Stimulated activated CD8-positive, alpha-beta memory T cell treated with anti-CD3 and anti-CD28 coated beads, Interleukin-15, amount 100 ng/mL, for 1 hour (primary cell): ENCODE results near the gene ANKHD1.
"Not testable (repeated sequence)": the region's sequence is repeated elsewhere in the genome, so short reads cannot be mapped to it uniquely, and the experiment has no call there.

Experiments used
- DNase-seq: peaks from one replicate; pipeline ENCODE4 v3.0.0-alpha.2; 2020; ENCODE audit warnings: low read depth

ANKHD1 gene

GRCh38 chr5:140420665-140421361, 19.2 kb downstream of the ANKHD1 start:
- DNase-seq = no peak

DNA sequence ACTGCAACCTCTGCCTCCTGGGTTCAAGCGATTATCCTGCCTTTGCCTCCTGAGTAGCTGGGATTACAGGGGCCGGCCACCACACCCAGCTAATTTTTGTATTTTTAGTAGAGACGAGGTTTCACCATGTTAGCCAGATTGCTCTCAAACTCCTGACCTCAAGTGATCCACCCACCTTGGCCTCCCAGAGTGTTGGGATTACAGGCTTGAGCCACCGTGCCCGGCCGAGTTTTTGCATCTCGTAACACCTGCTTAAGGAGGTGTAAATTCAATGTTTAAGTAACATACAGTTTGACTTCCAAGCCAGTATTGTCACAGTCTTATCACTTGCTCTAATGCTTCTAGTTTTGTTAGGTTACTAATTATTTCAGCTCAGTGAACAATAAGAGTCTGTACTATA, 19.7 kb downstream of the ANKHD1 start:
- DNase-seq = not testable (repeated sequence)

DNA sequence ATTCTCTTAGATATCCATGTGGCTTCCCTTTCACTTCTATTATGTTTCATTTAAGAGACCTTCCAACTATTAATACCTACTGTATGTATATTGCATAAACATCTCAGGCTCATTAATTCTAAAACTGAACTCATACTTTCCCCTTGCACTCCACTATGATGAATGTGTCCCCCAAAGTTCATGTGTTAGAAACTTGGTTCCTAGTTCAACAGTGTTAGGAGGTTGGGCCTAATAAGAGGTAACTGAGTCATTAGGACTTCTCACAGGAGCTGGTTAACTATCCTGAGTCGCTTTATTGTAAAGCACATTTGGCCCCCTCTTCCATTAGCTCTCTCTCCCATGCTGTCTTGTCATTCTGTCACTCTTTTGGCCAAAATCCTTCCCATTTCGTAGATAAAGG, 22.0 kb downstream of the ANKHD1 start:
- DNase-seq = no peak

DNA sequence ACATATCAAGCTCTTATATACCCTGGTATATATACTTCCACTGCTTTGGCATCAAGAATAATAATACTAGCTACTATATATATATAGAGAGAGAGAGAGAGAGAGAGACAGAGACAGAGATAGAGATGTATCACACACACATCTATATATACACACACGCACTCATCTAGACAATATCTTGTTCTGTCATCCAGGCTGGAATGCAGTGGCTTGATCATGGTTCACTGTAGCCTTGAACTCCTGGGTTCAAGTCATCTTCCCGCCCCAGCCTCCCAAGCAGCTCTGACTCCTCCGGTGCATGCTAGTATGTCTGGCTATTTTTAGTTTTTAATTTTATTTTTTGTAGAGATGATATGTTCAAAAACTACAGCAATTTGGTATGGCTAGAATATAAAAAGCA, 22.5 kb downstream of the ANKHD1 start:
- no peak for DNase-seq

GRCh38 chr5:140427726-140428125, 26.1 kb downstream of the ANKHD1 start:
- not testable (repeated sequence) for DNase-seq

- DNase-seq = no peak
Measured at GRCh38 chr5:140429724-140430123, 28.1 kb downstream of the ANKHD1 start.

- DNase-seq = no peak
Measured at GRCh38 chr5:140432212-140432611, 30.6 kb downstream of the ANKHD1 start.

DNA sequence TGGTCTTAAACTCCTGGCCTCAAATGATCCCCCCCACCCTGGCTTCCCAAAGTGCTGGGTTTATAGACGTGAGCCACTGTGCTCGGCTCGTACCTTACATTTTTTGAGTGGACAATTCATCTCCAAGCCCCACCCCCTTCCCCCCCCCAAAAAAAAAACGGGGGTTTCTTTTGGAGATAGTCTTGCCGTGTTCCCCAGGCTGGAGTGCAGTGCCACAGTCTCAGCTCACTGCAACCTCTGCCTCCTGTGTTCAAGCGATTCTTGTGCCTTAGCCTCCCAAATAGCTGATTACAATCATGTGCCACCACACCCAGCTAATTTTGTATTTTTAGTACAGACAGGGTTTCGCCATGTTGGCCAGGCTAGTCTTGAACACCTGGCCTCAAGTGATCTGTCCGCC, 31.3 kb downstream of the ANKHD1 start:
- no peak for DNase-seq

DNA sequence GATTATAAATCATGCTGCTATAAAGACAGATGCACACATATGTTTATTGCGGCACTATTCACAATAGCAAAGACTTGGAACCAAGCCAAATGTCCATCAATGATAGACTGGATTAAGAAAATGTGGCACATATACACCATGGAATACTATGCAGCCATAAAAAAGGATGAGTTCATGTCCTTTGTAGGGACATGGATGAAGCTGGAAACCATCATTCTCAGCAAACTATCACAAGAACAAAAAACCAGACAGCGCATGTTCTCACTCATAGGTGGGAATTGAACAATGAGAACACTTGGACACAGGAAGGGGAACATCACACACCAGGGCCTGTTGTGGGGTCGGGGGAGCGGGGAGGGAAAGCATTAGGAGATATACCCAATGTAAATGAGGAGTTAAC, 55.7 kb downstream of the ANKHD1 start:
- not testable (repeated sequence) for DNase-seq

DNA sequence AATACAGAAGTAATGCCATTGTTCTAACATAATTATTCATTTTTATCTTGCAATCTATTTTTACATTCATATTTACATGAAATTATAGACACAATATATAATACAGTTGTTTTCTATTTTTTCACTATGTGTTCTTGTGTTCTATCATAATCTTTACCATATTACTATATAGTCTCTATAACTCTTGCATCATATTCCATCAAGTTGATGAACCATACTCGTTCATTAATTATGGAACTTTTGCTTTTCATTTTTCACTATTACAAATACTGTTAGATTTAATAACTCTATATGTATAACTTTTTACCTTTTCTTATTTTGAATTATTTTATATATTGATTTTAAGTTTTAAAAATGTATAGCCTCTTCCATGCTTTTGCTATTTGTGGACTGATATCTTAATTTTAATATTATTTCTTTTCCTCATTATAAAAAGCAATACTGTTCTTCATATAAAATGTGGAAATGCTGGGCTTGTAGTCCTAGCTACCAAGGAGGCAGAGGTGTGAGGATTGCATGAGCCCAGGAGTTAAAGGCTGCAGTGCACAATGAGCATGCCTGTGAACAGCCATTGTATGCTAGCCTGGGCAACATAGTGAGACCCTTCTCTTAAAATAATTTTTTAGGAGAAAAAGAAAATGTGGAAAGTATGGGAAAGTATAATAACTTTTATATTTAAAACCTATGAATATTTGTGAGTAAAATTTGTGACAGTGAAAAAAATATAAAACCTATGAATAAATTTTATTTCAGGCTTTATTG, 65.5 kb downstream of the ANKHD1 start:
- no peak for DNase-seq

GRCh38 chr5:140468188-140468587, 66.6 kb downstream of the ANKHD1 start:
- no peak for DNase-seq

DNA sequence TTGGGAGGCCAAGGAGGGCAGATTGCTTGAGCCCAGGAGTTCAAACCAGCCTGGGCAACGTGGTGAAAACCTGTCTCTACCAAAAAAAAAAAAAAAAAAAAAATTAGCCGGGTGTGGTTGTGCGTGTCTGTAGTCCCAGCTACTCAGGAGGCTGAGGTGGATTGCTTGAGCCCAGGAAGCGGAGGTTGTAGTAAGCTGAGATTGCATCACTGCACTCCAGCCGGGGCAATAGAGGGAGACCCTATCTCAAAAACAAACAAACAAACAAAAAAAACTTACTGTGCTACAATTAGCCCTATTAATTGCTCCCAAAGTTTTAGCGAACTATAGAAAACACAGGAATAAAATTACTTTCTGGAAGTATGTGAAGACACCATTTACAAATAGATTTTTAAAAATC, 67.6 kb downstream of the ANKHD1 start:
- no peak for DNase-seq

GRCh38 chr5:140480310-140481014, 78.8 kb downstream of the ANKHD1 start:
- DNase-seq = no peak

DNA sequence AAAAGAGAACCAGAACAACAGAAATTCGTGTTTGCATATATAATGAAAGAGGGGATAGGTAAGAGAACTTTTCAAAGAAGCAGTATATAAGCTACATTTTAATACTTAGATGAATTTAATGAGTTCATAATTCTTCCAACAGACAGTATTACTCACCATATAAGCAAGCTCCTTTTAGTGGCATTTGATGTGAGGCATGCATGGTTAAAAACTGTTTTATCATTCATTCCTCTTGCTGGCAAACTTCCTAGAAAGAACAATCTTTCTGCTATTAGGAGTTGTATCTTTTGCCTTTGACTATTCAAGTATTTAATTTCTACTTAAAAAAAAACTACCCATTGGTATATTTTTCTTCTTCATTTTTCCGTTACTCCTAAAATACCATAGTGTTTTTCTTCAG, 80.1 kb downstream of the ANKHD1 start:
- no peak for DNase-seq

DNA sequence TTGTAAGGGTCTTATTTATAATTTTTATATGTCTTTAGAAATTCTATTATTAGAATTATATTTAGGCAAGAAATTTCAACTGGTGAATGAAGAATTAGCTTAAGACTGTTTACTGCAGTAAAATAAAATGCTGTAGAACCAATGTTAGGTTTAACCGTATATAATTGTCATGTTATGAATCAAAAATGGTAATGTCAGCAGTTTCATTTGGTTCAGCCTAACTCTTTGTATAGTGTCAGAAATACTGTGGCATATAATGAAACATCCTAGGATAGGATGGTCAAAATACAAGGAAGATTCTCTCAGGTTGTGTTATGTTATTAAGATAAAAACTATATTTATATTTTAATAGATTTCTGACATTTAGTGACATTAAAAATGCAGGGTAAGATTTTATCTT, 81.4 kb downstream of the ANKHD1 start:
- DNase-seq = no peak

- not testable (repeated sequence) for DNase-seq
Measured at GRCh38 chr5:140488141-140488540, 86.5 kb downstream of the ANKHD1 start.

- DNase-seq = no peak
Measured at GRCh38 chr5:140488914-140489313, 87.3 kb downstream of the ANKHD1 start.

GRCh38 chr5:140497897-140498296, 96.3 kb downstream of the ANKHD1 start:
- no peak for DNase-seq

DNA sequence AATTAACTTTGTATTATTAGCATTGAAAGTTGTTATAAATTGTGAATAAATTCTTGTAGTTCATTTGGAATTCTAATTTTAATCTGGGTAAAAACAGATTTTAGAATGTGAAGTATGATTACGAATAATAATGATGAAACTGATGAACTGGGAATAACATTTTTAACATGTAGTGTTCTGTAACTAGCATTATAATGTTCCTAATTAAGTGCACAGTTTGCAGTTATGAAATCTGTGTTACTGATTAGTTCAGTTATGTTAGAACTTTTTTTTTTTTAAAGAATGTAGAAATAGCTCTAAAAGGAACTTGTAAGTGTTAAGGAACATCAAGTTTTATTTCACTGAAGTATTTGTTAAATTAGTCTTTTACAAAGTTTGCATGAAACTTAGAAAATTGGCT, 97.0 kb downstream of the ANKHD1 start:
- DNase-seq = no peak

DNA sequence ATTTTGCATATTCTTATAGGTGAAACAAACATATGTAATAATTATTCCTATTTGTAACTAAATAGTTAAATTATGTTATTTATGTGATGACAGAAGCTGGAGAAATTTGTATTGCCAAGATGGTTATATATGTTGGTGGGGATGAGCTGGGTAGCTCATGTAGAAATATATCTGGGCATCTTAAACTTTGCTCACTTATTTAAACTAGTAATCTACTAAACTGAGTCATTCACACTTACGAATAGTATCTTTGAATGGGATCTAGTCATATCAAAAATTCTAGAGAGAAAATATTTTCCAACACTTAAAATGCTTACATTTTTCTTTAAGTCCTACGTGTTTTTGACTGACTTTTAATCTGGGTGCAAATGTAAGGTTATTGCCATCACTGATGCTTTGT, 101.2 kb downstream of the ANKHD1 start:
- no peak for DNase-seq

DNA sequence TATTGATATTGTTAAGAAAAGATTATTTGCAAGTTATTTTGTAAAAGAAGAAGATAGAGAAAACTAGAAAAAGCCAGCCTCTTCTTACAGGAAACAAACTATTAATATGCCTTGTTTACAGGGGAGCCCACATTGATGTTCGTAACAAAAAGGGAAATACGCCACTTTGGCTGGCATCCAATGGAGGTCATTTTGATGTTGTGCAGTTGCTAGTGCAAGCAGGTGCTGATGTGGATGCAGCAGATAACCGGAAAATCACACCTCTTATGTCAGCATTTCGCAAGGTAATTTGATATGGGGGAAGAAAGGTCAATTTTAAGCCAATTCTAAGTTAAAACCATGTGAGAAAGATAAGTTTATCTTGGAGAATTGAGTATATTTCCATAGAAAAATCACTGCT, 108.3 kb downstream of the ANKHD1 start:
- no peak for DNase-seq

DNA sequence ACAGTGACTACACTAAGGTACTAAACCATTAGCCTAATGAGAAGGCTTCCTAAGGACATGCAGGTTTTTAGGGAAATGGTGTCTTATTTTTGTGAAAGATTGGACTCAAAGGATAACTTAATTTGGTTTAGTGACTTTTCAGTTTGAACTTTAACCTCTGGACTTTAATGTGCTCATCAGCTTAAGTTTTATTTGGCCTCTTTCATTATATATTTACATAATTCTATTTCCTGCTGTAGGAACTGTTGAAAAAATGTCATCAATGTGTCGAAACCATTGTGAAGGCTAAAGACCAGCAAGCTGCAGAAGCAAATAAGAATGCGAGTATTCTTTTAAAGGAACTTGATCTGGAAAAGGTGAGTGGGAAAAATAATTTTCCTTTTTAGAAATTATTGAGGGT, 111.5 kb downstream of the ANKHD1 start:
- DNase-seq = no peak

DNA sequence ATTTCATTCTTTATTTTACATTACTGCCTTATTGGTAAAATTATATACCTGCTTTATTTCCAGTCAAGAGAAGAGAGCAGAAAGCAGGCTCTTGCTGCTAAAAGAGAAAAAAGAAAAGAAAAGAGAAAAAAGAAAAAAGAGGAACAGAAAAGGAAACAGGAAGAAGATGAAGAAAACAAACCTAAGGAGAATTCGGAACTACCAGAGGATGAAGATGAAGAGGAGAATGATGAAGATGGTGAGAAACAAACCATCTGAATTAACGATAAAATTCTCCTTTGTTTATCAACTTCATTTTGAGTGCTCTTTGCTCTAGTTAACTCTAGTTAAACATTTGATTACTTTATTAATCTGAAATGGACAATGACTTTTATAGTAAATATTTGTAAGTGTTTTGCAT, 122.4 kb downstream of the ANKHD1 start:
- DNase-seq = no peak
